Osteocyte (in vitro differentiated cells): Measurements from ENCODE around the gene REXO2. TPM values are rescaled to one million over a fixed set of nuclear protein-coding genes. Genes with fewer than 3 reads are reported as not detected.

Experiments used
- DNase-seq: peaks from one replicate; pipeline ENCODE4 v3.0.0; 2021; ENCODE audit warnings: mixed read lengths; ENCODE audit not compliant: unreplicated experiment; ENCODE audit errors: extremely low spot score
- H3K27ac Mint-ChIP-seq: one replicate; pipeline ENCODE4 v1.8.0; 2021; ENCODE audit warnings: mild to moderate bottlenecking, mixed read lengths; ENCODE audit not compliant: unreplicated experiment
- H3K27me3 Mint-ChIP-seq: one replicate; pipeline ENCODE4 v1.8.0; 2021; ENCODE audit warnings: mixed read lengths; ENCODE audit not compliant: unreplicated experiment
- H3K36me3 Mint-ChIP-seq: one replicate; pipeline ENCODE4 v1.8.0; 2021; ENCODE audit warnings: mixed read lengths; ENCODE audit not compliant: unreplicated experiment
- H3K4me1 Mint-ChIP-seq: one replicate; pipeline ENCODE4 v1.8.0; 2021; ENCODE audit warnings: mixed read lengths; ENCODE audit not compliant: unreplicated experiment
- H3K4me3 Mint-ChIP-seq: one replicate; pipeline ENCODE4 v1.8.0; 2021; ENCODE audit warnings: mild to moderate bottlenecking, moderate library complexity, mixed read lengths; ENCODE audit not compliant: unreplicated experiment
- H3K9me3 Mint-ChIP-seq: one replicate; pipeline ENCODE4 v1.8.0; 2021; ENCODE audit warnings: mixed read lengths; ENCODE audit not compliant: unreplicated experiment
- CTCF ChIP-seq: fragments of 200-600 bp; sonication (generic); IDR thresholded peaks from 2 replicates; pipeline ENCODE4 v1.5.0; 2021; ENCODE audit warnings: antibody characterized with exemption, mild to moderate bottlenecking, moderate library complexity
- total RNA-seq: library from RNA; stranded (reverse); gene quantifications from 2 replicates; pipeline ENCODE4 v1.2.1, GENCODE V29; 2021

The REXO2 gene
- total RNA-seq, 1 donor from 2014 or later = 124 TPM

- no peaks in the 10 kb centered on the region for H3K9me3 Mint-ChIP-seq
- TF ChIP-seq CTCF = no peak
- H3K27me3 Mint-ChIP-seq = no peaks in the 10 kb centered on the region
- H3K4me3 Mint-ChIP-seq = no peak overlapping the region
- H3K4me1 Mint-ChIP-seq = peaks cover 20% of the 10 kb centered on the region
- peaks cover 3% of the 10 kb centered on the region for H3K36me3 Mint-ChIP-seq
- no peak for DNase-seq
- no peak overlapping the region for H3K27ac Mint-ChIP-seq
Observed at GRCh38 chr11:114397349-114397982, 41.8 kb upstream of the REXO2 start.

- peaks cover 29% of the 10 kb centered on the region for H3K4me1 Mint-ChIP-seq
- no peaks in the 10 kb centered on the region for H3K9me3 Mint-ChIP-seq
- no peak overlapping the region for H3K4me3 Mint-ChIP-seq
- peaks cover 9% of the 10 kb centered on the region for H3K36me3 Mint-ChIP-seq
- H3K27me3 Mint-ChIP-seq = no peaks in the 10 kb centered on the region
- H3K27ac Mint-ChIP-seq = peak overlapping the region; percentile 16
- no peak for TF ChIP-seq CTCF
- DNase-seq = no peak
Observed at GRCh38 chr11:114398303-114398920, 40.9 kb upstream of the REXO2 start.

GRCh38 chr11:114399490-114400215, 39.6 kb upstream of the REXO2 start:
- H3K4me1 Mint-ChIP-seq = peaks cover 39% of the 10 kb centered on the region
- peaks cover 17% of the 10 kb centered on the region for H3K36me3 Mint-ChIP-seq
- no peak for DNase-seq
- H3K27me3 Mint-ChIP-seq = no peaks in the 10 kb centered on the region
- peak overlapping the region; percentile 99 for H3K27ac Mint-ChIP-seq
- no peaks in the 10 kb centered on the region for H3K9me3 Mint-ChIP-seq
- no peak for TF ChIP-seq CTCF
- peak overlapping the region; percentile 89 for H3K4me3 Mint-ChIP-seq

- Mint-ChIP-seq H3K27me3 (no peaks in the 10 kb centered on the region), H3K36me3 (peaks cover 22% of the 10 kb centered on the region)
Observed at GRCh38 chr11:114400216-114400914, 38.9 kb upstream of the REXO2 start, which contains the start of the genes C11orf71 and RBM7. C11orf71 (minus strand) TSS chr11:114400511; CDS start chr11:114400331, 180 bp downstream. RBM7 (plus strand) TSS chr11:114400666; CDS start chr11:114400672, 6 bp downstream.

More at GRCh38 chr11:114400216-114400914, 38.9 kb upstream of the REXO2 start, which contains the start of the genes C11orf71 and RBM7:
- H3K9me3 Mint-ChIP-seq = no peaks in the 10 kb centered on the region
- peak within 1 kb of the TSS; percentile 89 for H3K4me3 Mint-ChIP-seq
- H3K4me1 Mint-ChIP-seq = peaks cover 43% of the 10 kb centered on the region
- TF ChIP-seq CTCF = peak; percentile 6
- H3K27ac Mint-ChIP-seq = peak within 1 kb of the TSS; percentile 99
- DNase-seq = peak; percentile 98
